IPS DF 6.9 (cell line): ENCODE data around the gene USP32.
"Not testable (repeated sequence)": the region's sequence is repeated elsewhere in the genome, so short reads cannot be mapped to it uniquely, and the experiment has no call there.

Experiments used
- DNase-seq: peaks from one replicate; pipeline ENCODE4 v3.0.0-alpha.2; 2013; ENCODE audit warnings: low read depth, low spot score
- H3K27ac ChIP-seq: one replicate; pipeline ENCODE4 v1.5.1; 2013; ENCODE audit warnings: low read length, control low read depth
- H3K27me3 ChIP-seq: 2 replicates; pipeline ENCODE4 v1.6.1; 2013; ENCODE audit warnings: mild to moderate bottlenecking, low read length; ENCODE audit not compliant: control insufficient read depth, insufficient read depth
- H3K36me3 ChIP-seq: 2 replicates; pipeline ENCODE4 v1.6.1; 2013; ENCODE audit warnings: low read length; ENCODE audit not compliant: control insufficient read depth, insufficient read depth
- H3K4me1 ChIP-seq: 2 replicates; pipeline ENCODE4 v1.6.1; 2013; ENCODE audit warnings: low read length; ENCODE audit not compliant: control insufficient read depth, insufficient read depth
- H3K4me3 ChIP-seq: 2 replicates; pipeline ENCODE4 v1.5.1; 2013; ENCODE audit warnings: mild to moderate bottlenecking, low read length
- H3K9me3 ChIP-seq: 2 replicates; pipeline ENCODE4 v1.6.1; 2013; ENCODE audit warnings: low read length, inconsistent platforms; ENCODE audit not compliant: control insufficient read depth, insufficient read depth
- WGBS: extraction: QIAGEN DNeasy Blood & Tissue Kit; methylation state at CpG from one replicate; pipeline ENCODE4 v1.1.7; 2013; ENCODE audit warnings: mixed read lengths, missing lambda C conversion rate; ENCODE audit not compliant: insufficient read length, insufficient coverage; 5-methylcytosine and 5-hydroxymethylcytosine counted together

Gene USP32

DNA sequence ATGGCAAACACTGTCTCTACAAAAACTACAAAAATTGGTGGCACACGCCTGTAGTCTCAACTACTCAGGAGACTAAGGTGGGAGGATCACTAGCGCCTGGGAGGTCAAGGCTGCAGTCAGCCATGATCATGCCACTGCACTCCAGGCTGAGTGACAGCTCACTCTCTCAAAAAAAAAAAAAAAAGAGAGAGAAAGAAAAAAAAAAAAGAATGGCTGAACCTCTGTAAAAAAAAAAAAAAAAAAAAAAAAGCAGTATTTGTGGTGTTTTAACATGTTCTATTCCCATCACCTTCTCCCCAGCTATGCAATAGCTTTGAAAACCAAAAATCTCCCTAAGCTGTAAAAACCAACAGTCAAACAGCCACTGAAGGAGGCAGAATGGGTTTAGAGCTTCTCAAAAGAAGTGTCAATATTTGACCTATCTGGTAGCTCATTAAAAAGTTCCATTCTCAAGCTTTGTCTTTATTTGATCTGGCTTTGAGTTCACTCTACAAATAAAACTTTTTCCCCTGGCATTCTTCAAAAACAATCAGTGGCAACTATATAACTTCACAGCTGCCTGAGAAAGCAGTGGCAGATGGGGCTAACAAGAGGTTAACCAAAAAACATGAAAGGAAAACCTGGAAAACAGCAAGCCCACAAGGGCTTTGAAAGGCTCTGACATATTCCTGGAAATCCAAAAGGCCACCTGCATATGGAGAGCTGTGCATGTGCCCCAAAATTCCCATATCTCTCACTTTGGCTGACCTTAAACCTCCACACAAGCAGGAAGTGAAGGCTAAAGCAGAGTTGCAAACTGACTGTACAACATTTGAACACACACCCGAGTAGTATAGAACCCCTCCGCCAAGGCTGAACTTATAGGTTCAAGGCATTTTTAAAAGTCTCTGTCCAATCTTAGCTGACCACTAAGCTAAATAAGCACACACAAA lies 36.0 kb downstream of the USP32 start:
- 0 out of 2 replicates have a peak, but pooled peaks cover 2% of the 10 kb centered on the region for H3K4me1 ChIP-seq
- no CpG with 5 or more reads among the region's 4 CpGs for WGBS

DNA sequence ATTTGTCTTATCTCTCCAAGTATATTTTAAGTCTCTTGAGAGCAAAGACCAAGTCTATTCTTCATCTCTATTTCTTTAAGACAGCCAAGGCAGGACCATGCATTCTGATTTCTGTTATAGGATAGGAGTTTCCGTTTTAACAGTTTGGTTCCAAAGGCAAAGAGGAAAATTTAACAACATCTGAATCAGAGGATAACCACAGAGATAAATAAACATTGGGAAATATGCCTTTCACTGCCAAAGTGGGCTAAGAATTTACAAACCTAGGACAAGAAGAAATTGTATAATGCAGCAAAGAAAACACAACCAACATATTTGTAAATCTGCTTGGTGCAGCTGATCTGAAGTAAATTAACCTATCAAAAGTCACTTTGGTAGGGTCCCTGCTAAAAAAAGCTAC lies 37.7 kb downstream of the USP32 start:
- no peak for DNase-seq
- no peaks in the 10 kb centered on the region for H3K9me3 ChIP-seq
- H3K4me3 ChIP-seq, result no peak overlapping the region
- H3K27me3 ChIP-seq, result no peaks in the 10 kb centered on the region
- WGBS, result no CpG with 5 or more reads among the region's 1 CpG
- no peak overlapping the region for H3K27ac ChIP-seq
- 0 out of 2 replicates have a peak, but pooled peaks cover 2% of the 10 kb centered on the region for H3K4me1 ChIP-seq
- no peaks in the 10 kb centered on the region for H3K36me3 ChIP-seq

More for the DNA sequence above, 36.0 kb downstream of the USP32 start:
- H3K9me3 ChIP-seq, result no peaks in the 10 kb centered on the region
- no peak for DNase-seq
- no peaks in the 10 kb centered on the region for H3K27me3 ChIP-seq
- H3K4me3 ChIP-seq, result no peak overlapping the region
- no peak overlapping the region for H3K27ac ChIP-seq
- no peaks in the 10 kb centered on the region for H3K36me3 ChIP-seq

DNA sequence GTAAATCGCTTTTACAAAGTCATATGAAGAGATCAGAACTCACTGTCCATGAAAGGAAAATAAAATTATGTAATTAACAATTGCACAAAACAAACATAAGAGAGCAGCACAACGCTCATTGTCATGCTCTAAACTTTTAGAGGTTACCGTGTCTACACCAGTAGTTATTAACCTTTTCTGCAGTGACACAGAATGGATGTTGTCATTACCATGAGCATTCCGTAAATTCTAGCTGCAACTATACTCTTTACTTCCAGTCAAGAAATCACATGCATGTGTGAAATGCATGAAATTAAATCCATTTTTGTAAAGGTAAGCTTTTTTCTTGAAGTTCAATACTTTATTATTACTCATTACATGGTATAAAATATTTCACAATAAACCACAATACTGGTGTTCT lies 38.2 kb downstream of the USP32 start:
- WGBS, result no CpG with 5 or more reads among the region's 4 CpGs
- no peak overlapping the region for H3K27ac ChIP-seq
- H3K4me1 ChIP-seq, result 0 out of 2 replicates have a peak, but pooled peaks cover 2% of the 10 kb centered on the region

DNA sequence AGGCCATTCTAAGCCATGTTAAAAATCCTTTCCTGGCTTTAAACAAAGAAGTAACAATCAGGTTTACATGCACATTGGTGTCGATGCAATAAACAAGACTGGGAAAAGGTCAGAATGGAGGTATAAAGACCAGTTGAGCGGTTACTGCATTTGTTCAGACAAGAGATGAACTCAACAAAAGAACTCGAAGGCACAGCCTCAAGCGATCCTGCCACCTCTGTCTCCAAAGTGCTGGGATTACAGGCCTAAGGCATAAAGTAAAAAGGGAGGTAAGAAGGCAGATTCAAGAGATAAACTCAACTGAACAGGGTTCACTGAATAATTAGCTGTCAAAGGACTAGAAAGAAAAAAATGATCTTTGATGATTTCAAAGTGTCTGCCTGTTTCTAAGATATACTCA lies 39.4 kb downstream of the USP32 start:
- no peaks in the 10 kb centered on the region for H3K27me3 ChIP-seq
- H3K4me1 ChIP-seq, result 0 out of 2 replicates have a peak, but pooled peaks cover 2% of the 10 kb centered on the region
- H3K4me3 ChIP-seq, result no peak overlapping the region
- no peak overlapping the region for H3K27ac ChIP-seq
- no CpG with 5 or more reads among the region's 4 CpGs for WGBS
- no peaks in the 10 kb centered on the region for H3K36me3 ChIP-seq
- no peak for DNase-seq
- no peaks in the 10 kb centered on the region for H3K9me3 ChIP-seq

More for the DNA sequence above, 38.2 kb downstream of the USP32 start:
- DNase-seq, result no peak
- H3K4me3 ChIP-seq, result no peak overlapping the region
- H3K36me3 ChIP-seq, result no peaks in the 10 kb centered on the region
- H3K27me3 ChIP-seq, result no peaks in the 10 kb centered on the region
- H3K9me3 ChIP-seq, result no peaks in the 10 kb centered on the region

DNA sequence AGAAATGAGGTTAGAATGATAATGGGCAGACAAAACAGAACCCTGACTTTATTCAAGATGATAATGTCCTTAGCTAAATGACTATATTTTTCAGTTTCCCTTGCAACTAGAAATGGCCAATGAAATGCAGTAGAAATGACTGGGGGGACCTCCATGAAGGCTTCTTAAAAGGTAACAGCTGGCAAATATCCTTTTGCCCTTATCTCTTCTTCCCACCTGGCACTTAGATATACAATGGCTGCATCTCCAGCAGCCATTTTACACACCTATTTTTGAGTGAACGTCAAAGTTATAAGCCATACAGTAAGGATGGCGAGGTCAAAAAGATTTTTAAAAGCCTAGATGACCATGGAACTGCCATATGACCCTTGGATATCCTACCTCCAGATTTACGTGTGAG lies 39.9 kb downstream of the USP32 start:
- no peak for DNase-seq
- no CpG with 5 or more reads among the region's 3 CpGs for WGBS
- H3K9me3 ChIP-seq, result no peaks in the 10 kb centered on the region
- H3K36me3 ChIP-seq, result no peaks in the 10 kb centered on the region
- no peaks in the 10 kb centered on the region for H3K27me3 ChIP-seq
- no peak overlapping the region for H3K4me3 ChIP-seq
- H3K4me1 ChIP-seq, result 0 out of 2 replicates have a peak, but pooled peaks cover 2% of the 10 kb centered on the region
- H3K27ac ChIP-seq, result no peak overlapping the region

DNA sequence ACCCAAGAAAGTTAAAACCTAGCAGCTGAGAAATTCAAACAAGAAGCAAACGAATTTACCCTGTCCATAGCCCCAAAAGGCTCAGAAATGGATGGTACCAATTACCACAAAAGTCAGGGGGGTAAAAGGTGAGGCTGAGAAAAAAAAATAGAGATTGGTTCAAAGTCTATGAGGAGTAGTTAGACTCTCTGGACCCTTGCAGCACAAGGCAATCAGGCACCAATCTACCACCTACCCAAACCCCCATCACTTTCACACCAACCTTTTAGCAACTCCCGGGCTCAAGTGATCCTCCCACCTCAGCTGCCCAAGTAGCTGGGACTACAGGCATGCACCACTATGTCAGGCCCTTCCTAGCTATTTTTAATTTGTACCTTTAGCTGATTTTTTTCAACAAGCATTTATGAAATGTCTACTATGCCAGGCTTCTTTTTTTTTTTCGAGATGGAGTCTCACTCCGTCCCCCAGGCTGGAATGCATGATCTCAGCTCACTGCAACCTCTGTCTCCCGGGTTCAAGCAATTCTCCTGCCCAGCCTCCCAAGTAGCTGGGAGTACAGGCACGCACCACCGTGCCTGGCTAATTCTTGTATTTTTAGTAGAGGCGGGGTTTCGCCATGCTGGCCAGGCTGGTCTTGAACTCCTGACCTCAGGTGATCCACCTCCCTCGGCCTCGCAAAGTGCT lies 40.8 kb downstream of the USP32 start:
- Histone ChIP-seq H3K4me3 (no peak overlapping the region), H3K27ac (no peak overlapping the region), H3K4me1 (no peaks in the 10 kb centered on the region), H3K9me3 (no peaks in the 10 kb centered on the region), H3K27me3 (no peaks in the 10 kb centered on the region), H3K36me3 (no peaks in the 10 kb centered on the region)
- WGBS, result no CpG with 5 or more reads among the region's 11 CpGs
- DNase-seq, result no peak

DNA sequence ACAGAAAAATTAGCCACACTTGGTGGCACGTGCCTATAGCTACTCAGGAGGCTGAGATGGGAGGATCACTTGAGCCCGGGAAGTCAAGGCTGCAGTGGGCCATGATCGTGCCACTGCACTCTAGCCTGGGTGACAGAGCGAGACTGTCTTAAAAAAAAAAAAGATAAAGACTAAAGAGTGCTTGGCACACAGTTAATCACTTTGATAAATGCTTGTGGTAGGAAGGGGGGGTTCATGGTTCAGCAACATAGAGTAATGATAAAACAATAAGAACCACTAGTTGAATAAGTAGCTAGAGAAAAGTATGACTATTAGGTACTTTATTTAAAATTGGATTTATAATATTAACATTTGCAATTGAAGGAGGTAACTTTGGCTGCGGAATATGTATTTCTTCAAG lies 43.3 kb downstream of the USP32 start:
- Histone ChIP-seq H3K27ac (no peak overlapping the region), H3K4me1 (no peaks in the 10 kb centered on the region), H3K36me3 (no peaks in the 10 kb centered on the region), H3K9me3 (no peaks in the 10 kb centered on the region), H3K27me3 (no peaks in the 10 kb centered on the region), H3K4me3 (no peak overlapping the region)
- no peak for DNase-seq
- no CpG with 5 or more reads among the region's 5 CpGs for WGBS

DNA sequence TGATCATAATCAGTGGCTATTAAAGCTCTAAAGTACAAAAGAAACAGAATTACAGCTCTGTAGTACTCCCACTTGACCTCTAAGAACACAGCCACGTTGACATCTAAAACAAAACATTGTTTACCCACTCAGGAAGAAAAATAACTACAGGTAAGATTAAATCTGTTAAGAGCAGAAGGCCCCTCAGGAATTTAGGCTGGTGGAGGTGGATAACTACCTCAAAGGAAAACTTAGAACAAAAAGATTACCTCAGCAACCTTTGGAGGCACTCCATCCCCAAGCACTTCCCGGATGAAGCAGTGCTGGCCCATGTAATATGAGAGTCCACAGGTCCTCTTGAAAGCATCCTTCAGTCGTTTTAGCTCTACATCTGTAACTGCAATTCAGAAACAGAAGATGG lies 46.7 kb downstream of the USP32 start:
- WGBS, result no CpG with 5 or more reads among the region's 3 CpGs
- no peak overlapping the region for H3K27ac ChIP-seq
- no peak overlapping the region for H3K4me3 ChIP-seq
- no peaks in the 10 kb centered on the region for H3K9me3 ChIP-seq
- no peaks in the 10 kb centered on the region for H3K36me3 ChIP-seq
- DNase-seq, result no peak
- no peaks in the 10 kb centered on the region for H3K4me1 ChIP-seq
- H3K27me3 ChIP-seq, result no peaks in the 10 kb centered on the region

DNA sequence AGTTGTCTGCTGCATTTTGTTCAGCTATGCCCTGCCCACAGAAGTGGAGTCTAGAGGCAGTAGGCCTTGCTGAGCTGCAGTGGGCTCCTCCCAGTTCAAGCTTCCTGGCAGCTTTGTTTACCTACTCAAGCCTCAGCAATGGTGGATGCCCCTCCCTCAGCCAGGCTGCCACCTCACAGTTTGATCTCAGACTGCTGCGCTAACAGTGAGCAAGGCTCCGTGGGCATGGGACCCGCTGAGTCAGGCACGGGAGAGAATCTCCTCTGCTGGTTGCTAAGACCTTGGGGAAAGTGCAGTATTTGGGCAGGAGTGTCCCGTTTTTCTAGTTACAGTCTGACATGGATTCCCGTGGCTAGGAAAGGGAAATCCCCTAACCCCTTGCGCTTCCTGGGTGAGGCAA lies 49.4 kb downstream of the USP32 start:
- not testable (repeated sequence) for H3K36me3 ChIP-seq, H3K4me1 ChIP-seq, H3K4me3 ChIP-seq, DNase-seq, H3K9me3 ChIP-seq, H3K27ac ChIP-seq, H3K27me3 ChIP-seq
- no CpG with 5 or more reads among the region's 7 CpGs for WGBS

DNA sequence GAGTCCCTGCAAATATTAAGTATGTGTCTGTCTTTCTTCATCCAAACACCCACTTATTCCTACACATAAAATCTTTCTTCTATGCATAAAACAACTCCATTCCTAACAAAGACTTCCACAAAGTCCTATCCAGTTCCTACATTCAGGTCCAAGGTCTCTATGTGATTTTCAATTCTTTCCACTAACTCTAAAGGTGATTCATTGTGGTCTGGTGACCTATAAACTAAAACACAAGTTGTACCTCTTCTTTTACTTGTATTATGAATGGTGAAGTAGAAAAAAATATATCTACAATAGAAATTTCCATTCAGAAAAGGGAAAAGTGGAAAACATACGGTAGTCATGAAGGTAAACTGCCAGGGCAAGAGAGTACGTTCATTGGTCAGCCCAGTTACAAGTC lies 56.6 kb downstream of the USP32 start:
- Histone ChIP-seq H3K9me3 (no peaks in the 10 kb centered on the region), H3K27ac (no peak overlapping the region), H3K4me3 (no peak overlapping the region), H3K4me1 (no peaks in the 10 kb centered on the region), H3K36me3 (no peaks in the 10 kb centered on the region), H3K27me3 (no peaks in the 10 kb centered on the region)
- no CpG with 5 or more reads among the region's 2 CpGs for WGBS
- DNase-seq, result no peak
